GM10847 (cell line): ENCODE results near the gene MEF2A.

ENCODE experiments used
- POLR2A ChIP-seq: IDR thresholded peaks from 2 replicates; pipeline ENCODE4 v1.6.1; 2011; ENCODE audit not compliant: insufficient read length; ENCODE audit errors: extremely low read depth

Gene MEF2A

GRCh38 chr15:99582508-99582960 is 16.8 kb downstream of the MEF2A start:
- no peak for TF ChIP-seq POLR2A

- no peak for TF ChIP-seq POLR2A
Measured at GRCh38 chr15:99584081-99584600, 18.4 kb downstream of the MEF2A start.

- TF ChIP-seq POLR2A: no peak
Measured at GRCh38 chr15:99586121-99586520, 20.3 kb downstream of the MEF2A start.

DNA sequence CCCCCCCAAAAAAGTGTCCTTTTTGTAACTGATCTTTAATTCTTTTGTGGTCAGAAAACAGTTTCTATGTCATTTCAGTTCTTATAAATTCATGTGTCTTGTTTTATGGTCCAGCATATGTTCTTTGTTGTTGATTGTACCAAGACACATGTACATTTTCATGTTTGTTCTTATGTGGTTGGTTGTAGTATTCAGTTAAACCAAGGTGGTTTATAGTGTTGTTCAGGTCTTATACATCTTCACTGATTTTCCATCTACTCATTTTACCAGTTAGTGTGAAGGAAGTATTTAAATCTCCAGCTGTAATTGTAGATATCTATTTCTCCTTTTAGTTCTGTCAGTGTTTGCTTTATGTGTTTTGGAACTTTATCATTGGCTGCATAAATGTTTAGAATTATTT is 24.0 kb downstream of the MEF2A start:
- no peak for TF ChIP-seq POLR2A

DNA sequence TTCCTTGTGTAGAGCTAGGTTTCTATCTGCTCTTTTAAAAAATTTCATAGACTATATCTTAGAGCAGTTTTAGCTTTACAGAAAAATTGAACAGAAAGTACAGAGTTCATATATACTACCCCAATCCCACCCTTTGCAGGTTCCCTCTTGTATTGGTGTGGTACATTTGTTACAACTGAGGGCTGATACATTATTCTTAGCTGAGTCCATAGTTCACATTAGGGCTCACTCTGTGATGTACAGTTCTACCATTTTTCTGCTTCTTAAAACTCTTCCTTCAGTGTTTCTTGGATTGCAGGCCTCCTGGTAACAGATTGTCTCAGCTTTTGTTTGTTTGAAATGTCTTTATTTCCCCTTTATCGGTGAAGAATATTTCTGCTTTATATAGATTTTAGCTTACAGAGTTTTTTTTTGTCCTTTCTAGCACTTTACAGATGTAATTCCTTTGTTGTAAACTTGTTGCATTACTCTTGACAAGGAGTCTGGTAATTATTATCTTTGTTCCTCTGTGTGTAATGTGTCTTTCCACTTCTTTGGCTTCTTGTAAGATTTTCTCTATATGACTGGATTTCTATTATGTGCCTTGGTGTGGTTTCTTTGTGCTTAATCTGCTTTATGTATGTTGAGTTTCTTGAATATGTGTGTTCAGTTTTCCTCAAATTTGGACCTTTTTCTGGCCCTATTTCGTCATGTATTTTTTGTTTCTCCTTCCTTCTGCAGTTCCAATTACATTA is 25.3 kb downstream of the MEF2A start:
- TF ChIP-seq POLR2A: no peak

GRCh38 chr15:99592145-99592791 is 26.5 kb downstream of the MEF2A start:
- TF ChIP-seq POLR2A: no peak

- no peak for TF ChIP-seq POLR2A
Measured at GRCh38 chr15:99593070-99593469, 27.3 kb downstream of the MEF2A start.

DNA sequence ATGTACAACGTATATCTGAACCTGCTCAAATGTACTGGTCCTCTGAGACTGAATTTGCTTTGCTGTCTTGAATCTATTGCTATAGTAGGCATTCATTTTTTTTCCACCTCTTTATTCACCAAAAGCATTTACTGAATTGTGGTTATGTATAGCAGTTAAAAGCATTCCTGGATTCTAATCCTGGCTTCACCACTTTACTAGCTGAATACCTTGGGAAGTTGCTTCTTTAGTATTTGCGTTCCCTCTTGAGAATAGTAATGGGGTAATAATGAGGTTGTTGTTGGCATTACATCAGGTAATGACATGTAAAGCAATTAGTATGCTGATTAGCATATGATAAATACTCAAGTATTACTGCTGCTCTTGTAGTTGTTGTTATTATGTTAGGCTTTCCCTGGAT is 29.1 kb downstream of the MEF2A start:
- no peak for TF ChIP-seq POLR2A

DNA sequence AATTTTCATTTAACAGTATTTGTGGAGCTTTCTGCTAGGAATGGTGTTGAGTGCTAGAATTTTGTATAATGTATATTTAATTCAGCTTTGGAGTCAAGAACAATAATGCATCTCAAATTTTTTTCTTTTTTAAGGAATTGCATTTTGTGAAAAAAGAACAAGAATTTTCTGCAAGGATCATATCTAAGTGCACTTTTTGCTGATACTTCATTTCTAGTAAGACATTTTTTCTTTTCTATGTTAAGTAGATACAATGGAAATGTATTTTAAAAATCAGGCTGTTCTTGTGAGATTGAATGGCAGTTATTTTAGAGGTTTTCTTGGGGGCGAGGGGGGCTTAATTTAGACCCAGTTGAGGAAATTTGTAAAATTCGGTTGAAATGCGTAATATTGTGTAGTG is 32.5 kb downstream of the MEF2A start:
- TF ChIP-seq POLR2A: no peak

DNA sequence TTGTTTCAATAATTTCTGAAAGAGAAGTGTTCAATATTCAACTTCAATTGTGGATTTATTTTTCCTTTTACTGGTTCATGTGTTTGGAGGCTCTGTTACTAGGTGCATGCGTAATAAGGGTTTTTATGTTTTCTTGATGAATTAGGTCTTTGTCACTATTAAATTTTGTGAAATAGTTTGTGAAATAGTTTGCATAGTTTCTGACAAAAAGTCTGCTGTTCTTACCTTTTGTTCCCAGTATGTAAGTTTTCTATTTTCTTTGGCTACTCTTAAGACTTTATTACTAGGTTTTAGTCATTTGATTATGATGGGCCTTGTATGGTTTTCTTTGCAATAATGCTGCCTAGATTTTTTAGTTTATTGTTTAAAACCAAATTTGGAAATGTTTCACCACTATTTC is 38.0 kb downstream of the MEF2A start:
- no peak for TF ChIP-seq POLR2A

DNA sequence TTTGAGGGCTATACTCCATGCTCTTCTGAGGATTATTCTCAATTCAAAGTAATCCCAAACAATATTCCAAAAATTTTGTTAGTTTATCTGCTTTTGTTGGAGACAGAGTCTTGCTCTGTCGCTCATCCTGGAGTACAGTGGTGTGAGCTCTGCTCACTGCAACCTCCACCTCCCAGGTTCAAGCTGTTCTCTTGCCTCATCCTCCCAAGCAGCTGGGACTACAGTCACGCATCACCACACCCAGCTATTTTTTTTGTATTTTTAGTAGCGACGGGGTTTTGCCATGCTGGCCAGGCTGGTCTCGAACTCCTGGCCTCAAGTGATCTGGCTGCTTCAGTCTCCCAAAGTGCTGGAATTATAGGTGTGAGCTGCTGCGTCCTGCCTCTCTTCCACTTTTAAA is 39.1 kb downstream of the MEF2A start:
- no peak for TF ChIP-seq POLR2A

- TF ChIP-seq POLR2A: no peak
Measured at GRCh38 chr15:99605490-99605931, 39.7 kb downstream of the MEF2A start.

DNA sequence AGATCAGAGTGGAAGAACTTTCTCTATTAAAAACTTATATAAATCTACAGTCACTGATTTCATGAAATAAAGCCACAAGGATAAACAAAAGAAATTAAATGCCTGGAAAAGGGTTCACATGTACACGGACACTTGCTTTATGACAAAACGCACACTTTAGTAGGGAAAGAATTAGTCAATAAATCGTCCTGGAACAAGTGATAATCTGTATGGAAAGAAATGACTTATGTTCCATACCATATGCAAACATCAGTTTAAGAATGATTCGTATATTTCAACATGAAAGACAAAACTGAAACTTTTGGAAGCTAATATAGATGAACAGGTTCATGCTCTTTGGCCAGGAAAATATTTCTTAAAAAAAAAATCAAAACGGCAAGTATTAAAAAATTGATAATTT is 40.2 kb downstream of the MEF2A start:
- no peak for TF ChIP-seq POLR2A

GRCh38 chr15:99606646-99607045 is 40.9 kb downstream of the MEF2A start:
- TF ChIP-seq POLR2A: no peak

- no peak for TF ChIP-seq POLR2A
Measured at GRCh38 chr15:99613481-99613880, 47.7 kb downstream of the MEF2A start.

- TF ChIP-seq POLR2A: no peak
Measured at GRCh38 chr15:99613887-99614647, 48.3 kb downstream of the MEF2A start.
